Endodermal cell (in vitro differentiated cells): ENCODE data around the gene OR1M1. TPM values are rescaled to one million over a fixed set of nuclear protein-coding genes. Genes with fewer than 3 reads are reported as not detected.
A peak's percentile ranks its signal among the peaks of the same experiment; 100 is the strongest.

Source experiments
- DNase-seq: peaks from one replicate; pipeline ENCODE4 v3.0.0-alpha.2; 2017
- H3K27ac ChIP-seq: 2 replicates; pipeline ENCODE4 v1.5.1; 2013; ENCODE audit warnings: mild to moderate bottlenecking, low read depth, low read length, moderate library complexity
- H3K27me3 ChIP-seq: 2 replicates; pipeline ENCODE4 v1.6.1; 2013; ENCODE audit warnings: mild to moderate bottlenecking, low read length, moderate library complexity; ENCODE audit not compliant: insufficient read depth, control insufficient read depth, poor library complexity, severe bottlenecking
- H3K36me3 ChIP-seq: 2 replicates; pipeline ENCODE4 v1.7.0; 2013; ENCODE audit warnings: mild to moderate bottlenecking, low read length, moderate library complexity; ENCODE audit not compliant: control insufficient read depth, insufficient read depth
- H3K4me1 ChIP-seq: one replicate; pipeline ENCODE4 v1.7.0; 2013; ENCODE audit warnings: low read length; ENCODE audit not compliant: control insufficient read depth, insufficient read depth
- H3K4me3 ChIP-seq: 2 replicates; pipeline ENCODE4 v1.5.1; 2013; ENCODE audit warnings: mild to moderate bottlenecking, low read length, moderate library complexity
- H3K9ac ChIP-seq: 2 replicates; pipeline ENCODE4 v1.6.1; 2013; ENCODE audit warnings: mild to moderate bottlenecking, low read length, moderate library complexity; ENCODE audit not compliant: poor library complexity, severe bottlenecking; ENCODE audit errors: extremely low read depth
- H3K9me3 ChIP-seq: 2 replicates; pipeline ENCODE4 v1.6.1; 2013; ENCODE audit warnings: mild to moderate bottlenecking, low read length, moderate library complexity; ENCODE audit not compliant: control insufficient read depth
- H3K27ac Mint-ChIP-seq: 2 replicates; pipeline ENCODE4 v1.8.0; 2020; ENCODE audit warnings: mixed read lengths
- H3K27me3 Mint-ChIP-seq: 2 replicates; pipeline ENCODE4 v1.8.0; 2021; ENCODE audit warnings: mild to moderate bottlenecking, mixed read lengths; ENCODE audit not compliant: insufficient read depth
- H3K36me3 Mint-ChIP-seq: 2 replicates; pipeline ENCODE4 v1.8.0; 2020; ENCODE audit warnings: low read depth, mixed read lengths
- H3K4me1 Mint-ChIP-seq: 2 replicates; pipeline ENCODE4 v1.8.0; 2020; ENCODE audit warnings: mixed read lengths
- H3K4me3 Mint-ChIP-seq: 2 replicates; pipeline ENCODE4 v1.8.0; 2020; ENCODE audit warnings: mild to moderate bottlenecking, moderate library complexity, mixed read lengths
- H3K9me3 Mint-ChIP-seq: 2 replicates; pipeline ENCODE4 v1.8.0; 2020; ENCODE audit warnings: mild to moderate bottlenecking, mixed read lengths
- CTCF ChIP-seq: fragments of 200-600 bp; sonication (generic); conservative IDR thresholded peaks from 2 replicates; pipeline ENCODE4 v1.5.0; 2021; ENCODE audit warnings: antibody characterized with exemption, mild to moderate bottlenecking
- WGBS, 2 experiments: methylation state at CpG; one replicate each; pipeline versions ENCODE4 v1.1.5 to v1.1.7; 2013; ENCODE audit warnings: missing lambda C conversion rate in 2 of 2, mixed read lengths in 1 of 2; ENCODE audit not compliant: insufficient coverage in 1 of 2, insufficient read length in 1 of 2; 5-methylcytosine and 5-hydroxymethylcytosine counted together
- total RNA-seq, 2 donors: library from RNA; stranded (reverse); fragmentation: NEBNext Ultra II Directional in 1 of 2; extraction: Animal tissue kit (Norgen Biotek cat#: 25700) in 1 of 2; gene quantifications; 2 replicates in 1 of 2; 3 replicates in 1 of 2; pipeline ENCODE4 v1.2.1, GENCODE V29; 2021

The OR1M1 gene
- total RNA-seq, 2 donors from 2014 or later: not detected

- 39 to 45% methylated on average over 3 to 6 of the region's 6 CpGs for WGBS, 2 experiments
- Histone ChIP-seq H3K4me3 (no peak overlapping the region), H3K9ac (no peak overlapping the region), H3K4me1 (no peaks in the 10 kb centered on the region), H3K9me3 (no peaks in the 10 kb centered on the region), H3K27ac (no peak overlapping the region), H3K27me3 (no peaks in the 10 kb centered on the region), H3K36me3 (no peaks in the 10 kb centered on the region)
- Mint-ChIP-seq H3K9me3 (no peaks in the 10 kb centered on the region), H3K36me3 (no peaks in the 10 kb centered on the region), H3K27ac (peak overlapping the region; percentile 62), H3K27me3 (no peaks in the 10 kb centered on the region), H3K4me3 (no peak overlapping the region), H3K4me1 (peaks cover 25% of the 10 kb centered on the region)
- TF ChIP-seq CTCF: no peak
- DNase-seq: peak; percentile 76
Observed at GRCh38 chr19:9073806-9074205, 13.1 kb upstream of the OR1M1 start.

- Histone ChIP-seq H3K27ac (peak overlapping the region; percentile 66), H3K36me3 (no peaks in the 10 kb centered on the region), H3K9me3 (no peaks in the 10 kb centered on the region), H3K4me1 (no peaks in the 10 kb centered on the region), H3K4me3 (no peak overlapping the region), H3K9ac (no peak overlapping the region), H3K27me3 (no peaks in the 10 kb centered on the region)
- H3K27ac Mint-ChIP-seq: peak overlapping the region; percentile 92
- TF ChIP-seq CTCF: no peak
- 34 to 35% methylated on average over 11 to 16 of the region's 16 CpGs for whole genome bisulfite sequencing, 2 experiments
- H3K9me3 Mint-ChIP-seq: no peaks in the 10 kb centered on the region
- no peak overlapping the region for H3K4me3 Mint-ChIP-seq
- no peaks in the 10 kb centered on the region for H3K36me3 Mint-ChIP-seq
- no peaks in the 10 kb centered on the region for H3K27me3 Mint-ChIP-seq
- peaks cover 26% of the 10 kb centered on the region for H3K4me1 Mint-ChIP-seq
- peak; percentile 95 for DNase-seq
Observed at GRCh38 chr19:9075064-9075949, 11.6 kb upstream of the OR1M1 start.

DNA sequence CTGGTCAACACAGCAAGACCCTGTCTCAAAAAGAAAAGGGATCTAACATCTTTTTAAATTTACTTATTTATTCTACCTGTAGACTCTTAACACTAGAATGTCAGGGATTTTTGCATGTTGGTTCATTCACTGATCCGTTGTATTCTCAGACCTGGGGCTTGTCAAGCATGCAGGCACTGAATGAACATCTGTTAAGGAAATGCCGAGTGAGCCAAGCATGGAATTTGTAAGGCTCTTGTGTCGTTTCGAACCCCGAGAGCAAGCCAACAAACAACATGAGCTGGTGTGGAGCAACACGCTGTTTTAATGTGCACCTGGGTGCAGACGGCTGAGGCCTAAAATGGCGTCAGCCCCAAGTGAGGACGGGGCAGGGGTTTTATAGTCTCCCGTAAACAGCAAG, 10.0 kb upstream of the OR1M1 start:
- DNase-seq: no peak
- no peak for TF ChIP-seq CTCF
- Mint-ChIP-seq H3K4me3 (no peak overlapping the region), H3K9me3 (no peaks in the 10 kb centered on the region), H3K36me3 (no peaks in the 10 kb centered on the region), H3K27ac (no peak overlapping the region), H3K27me3 (no peaks in the 10 kb centered on the region), H3K4me1 (peaks cover 25% of the 10 kb centered on the region)
- no peaks in the 10 kb centered on the region for H3K4me1 ChIP-seq
- H3K27ac ChIP-seq: no peak overlapping the region
- 91 to 96% methylated on average over 10 of the region's 10 CpGs for WGBS, 2 experiments
- H3K27me3 ChIP-seq: no peaks in the 10 kb centered on the region
- no peaks in the 10 kb centered on the region for H3K36me3 ChIP-seq
- H3K9ac ChIP-seq: no peak overlapping the region
- H3K9me3 ChIP-seq: no peaks in the 10 kb centered on the region
- no peak overlapping the region for H3K4me3 ChIP-seq
